ENCODE measurements around the gene STPG1.

The STPG1 gene

GRCh38 chr1:24323281-24323680 lies 90.3 kb downstream of the STPG1 start:
- no peak overlapping the region for H3K4me3 ChIP-seq (replicated peaks; ENCODE audit: low read depth, low read length)
- no peak for DNase-seq (ENCODE audit: extremely low read depth, low read depth)
- TF ChIP-seq, protein P1, sequence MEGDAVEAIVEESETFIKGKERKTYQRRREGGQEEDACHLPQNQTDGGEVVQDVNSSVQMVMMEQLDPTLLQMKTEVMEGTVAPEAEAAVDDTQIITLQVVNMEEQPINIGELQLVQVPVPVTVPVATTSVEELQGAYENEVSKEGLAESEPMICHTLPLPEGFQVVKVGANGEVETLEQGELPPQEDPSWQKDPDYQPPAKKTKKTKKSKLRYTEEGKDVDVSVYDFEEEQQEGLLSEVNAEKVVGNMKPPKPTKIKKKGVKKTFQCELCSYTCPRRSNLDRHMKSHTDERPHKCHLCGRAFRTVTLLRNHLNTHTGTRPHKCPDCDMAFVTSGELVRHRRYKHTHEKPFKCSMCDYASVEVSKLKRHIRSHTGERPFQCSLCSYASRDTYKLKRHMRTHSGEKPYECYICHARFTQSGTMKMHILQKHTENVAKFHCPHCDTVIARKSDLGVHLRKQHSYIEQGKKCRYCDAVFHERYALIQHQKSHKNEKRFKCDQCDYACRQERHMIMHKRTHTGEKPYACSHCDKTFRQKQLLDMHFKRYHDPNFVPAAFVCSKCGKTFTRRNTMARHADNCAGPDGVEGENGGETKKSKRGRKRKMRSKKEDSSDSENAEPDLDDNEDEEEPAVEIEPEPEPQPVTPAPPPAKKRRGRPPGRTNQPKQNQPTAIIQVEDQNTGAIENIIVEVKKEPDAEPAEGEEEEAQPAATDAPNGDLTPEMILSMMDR (IDR thresholded peaks at IDR 0.05; ENCODE audit: low read depth, low read length, missing control alignments) = no peak

DNA sequence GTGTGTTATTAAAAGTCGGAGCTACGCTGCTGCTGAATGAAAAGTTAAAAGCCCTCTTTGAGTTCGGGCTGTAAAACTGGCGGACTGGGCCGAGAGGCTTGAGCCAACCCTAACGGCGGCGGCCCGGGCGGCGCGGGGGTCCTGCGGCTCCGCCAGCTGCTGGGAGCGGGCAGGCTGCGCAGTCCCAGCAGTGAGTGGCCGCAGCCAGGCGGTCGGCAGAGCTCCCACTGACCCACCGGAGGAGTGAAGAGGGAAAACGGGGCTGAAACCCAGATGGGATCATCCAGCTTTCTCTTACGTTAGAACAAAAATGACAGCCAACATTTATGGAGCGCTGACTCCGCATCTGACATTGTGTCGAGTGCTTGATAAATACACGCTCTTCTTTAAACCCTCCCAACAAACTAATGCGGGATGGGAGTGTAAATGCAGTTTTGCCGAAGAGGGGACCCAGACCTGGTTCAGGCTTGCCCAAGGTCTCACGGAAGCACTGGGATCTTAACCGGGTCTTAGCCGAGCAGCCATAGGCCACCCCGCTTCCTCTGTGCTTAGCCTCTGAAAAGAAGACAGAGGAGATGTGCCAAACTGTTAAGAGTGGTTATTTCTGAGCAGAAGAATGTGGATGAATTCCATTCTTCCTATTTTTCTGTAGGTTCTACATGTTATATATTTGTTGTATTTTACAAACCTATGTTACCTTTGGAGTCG lies 91.0 kb downstream of the STPG1 start:
- peak overlapping the region; percentile 34 for H3K4me3 ChIP-seq (replicated peaks; ENCODE audit: low read depth, low read length)
- no peak for DNase-seq (ENCODE audit: extremely low read depth, low read depth)

DNA sequence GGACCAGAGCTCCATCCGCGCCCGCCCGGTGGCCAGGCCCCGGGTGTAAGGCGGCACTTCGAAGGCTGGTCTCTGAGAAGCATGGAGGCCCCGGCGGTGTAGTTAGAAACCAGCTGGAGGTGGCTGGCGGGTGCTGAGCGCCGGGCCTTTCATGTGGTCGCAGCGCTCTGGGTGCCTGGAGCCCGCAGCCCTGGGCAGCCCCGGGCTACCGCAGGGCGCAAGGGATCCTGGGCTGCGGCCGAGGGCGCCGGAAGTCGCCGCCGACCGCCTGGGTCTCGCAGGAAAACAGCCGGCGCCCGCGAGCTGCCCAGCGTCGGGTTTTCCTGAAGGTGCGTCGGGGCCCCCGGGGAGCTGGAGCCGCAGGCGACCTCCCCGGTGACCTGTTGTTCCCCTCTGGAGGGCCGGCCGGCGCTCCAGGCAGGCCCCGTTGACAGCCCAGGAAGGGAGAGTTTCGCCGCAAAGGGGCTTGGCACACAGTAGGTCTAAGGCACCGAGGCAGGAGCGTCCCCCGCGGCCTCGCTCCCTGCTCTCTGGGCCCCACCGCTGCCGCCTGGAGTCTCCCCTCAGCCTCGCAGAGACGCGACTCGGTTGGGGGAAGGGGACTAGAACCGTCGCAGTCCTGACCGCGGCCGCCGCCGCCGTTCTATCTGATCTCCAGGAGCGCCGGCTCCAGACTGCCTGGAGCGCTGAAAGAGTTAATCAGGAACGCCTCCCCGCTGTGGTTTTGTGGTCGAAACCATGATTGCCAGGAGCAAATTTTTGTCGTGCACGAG lies 91.7 kb downstream of the STPG1 start:
- TF ChIP-seq, protein P1 (IDR thresholded peaks at IDR 0.05; ENCODE audit: low read depth, low read length, missing control alignments) = no peak
- DNase-seq (ENCODE audit: extremely low read depth, low read depth) = peak; percentile 63
- peak overlapping the region; percentile 34 for H3K4me3 ChIP-seq (replicated peaks; ENCODE audit: low read depth, low read length)

More for the DNA sequence above, 91.0 kb downstream of the STPG1 start:
- TF ChIP-seq, protein P1 (IDR thresholded peaks at IDR 0.05; ENCODE audit: low read depth, low read length, missing control alignments) = no peak

DNA sequence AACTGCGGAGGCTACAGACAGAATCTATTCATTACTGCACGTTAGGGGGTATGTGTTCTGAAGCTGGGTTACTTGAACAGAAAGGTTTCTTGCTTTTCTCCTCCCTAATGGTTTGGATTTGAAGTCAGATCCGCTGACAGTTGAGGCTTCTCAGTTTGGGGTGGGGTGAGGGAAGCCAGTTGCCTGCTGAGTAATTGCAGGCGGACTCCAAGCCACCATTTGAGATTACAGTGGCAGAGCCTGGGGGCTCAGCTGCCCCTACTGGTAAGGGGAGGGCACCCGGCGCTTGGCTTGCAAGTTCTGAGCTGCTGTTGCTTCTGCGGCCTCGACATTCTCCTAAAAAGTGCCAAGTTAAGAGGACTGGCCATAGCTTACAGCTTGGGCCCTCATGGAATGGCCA lies 92.5 kb downstream of the STPG1 start:
- TF ChIP-seq, protein P1 (IDR thresholded peaks at IDR 0.05; ENCODE audit: low read depth, low read length, missing control alignments) = no peak
- H3K4me3 ChIP-seq (replicated peaks; ENCODE audit: low read depth, low read length) = no peak overlapping the region
- no peak for DNase-seq (ENCODE audit: extremely low read depth, low read depth)

GRCh38 chr1:24319962-24320361 lies 93.6 kb downstream of the STPG1 start:
- no peak for DNase-seq (ENCODE audit: extremely low read depth, low read depth)
- H3K4me3 ChIP-seq (replicated peaks; ENCODE audit: low read depth, low read length) = no peak overlapping the region
- TF ChIP-seq, protein P1 (IDR thresholded peaks at IDR 0.05; ENCODE audit: low read depth, low read length, missing control alignments) = no peak

DNA sequence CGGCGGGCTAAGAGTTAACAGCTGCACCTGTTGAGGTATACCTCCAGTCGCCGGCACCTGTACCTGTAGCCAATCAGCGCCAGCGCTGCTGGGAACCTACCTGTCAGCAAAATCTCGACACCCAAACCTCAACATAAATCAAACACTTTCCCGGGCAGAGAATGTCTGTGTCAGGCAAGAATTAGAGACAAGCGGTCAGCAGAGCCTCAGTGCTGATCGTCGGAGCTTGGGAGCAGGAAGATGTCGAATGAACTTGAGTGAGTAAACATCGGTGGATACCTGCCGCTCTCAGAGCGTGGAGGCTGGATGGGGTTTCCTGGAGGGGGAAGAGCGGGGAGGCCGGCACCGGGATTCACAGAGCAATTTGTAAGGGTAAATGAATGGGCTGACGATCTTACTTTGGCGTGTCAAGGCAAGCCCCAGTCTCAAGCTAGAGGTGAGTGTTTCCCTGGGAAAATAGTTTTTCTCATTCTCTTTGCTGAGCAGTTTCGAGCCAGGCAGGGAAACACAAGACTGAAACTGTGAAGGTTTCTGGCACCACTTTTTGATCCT lies 94.2 kb downstream of the STPG1 start, which contains the start of gene GRHL3:
Gene GRHL3 (plus strand): TSS at position 46 of the 552 bp plus-strand sequence. CDS start 195 bp downstream, at position 241.
- TF ChIP-seq, protein P1 (IDR thresholded peaks at IDR 0.05; ENCODE audit: low read depth, low read length, missing control alignments) = no peak
- DNase-seq (ENCODE audit: extremely low read depth, low read depth) = no peak
- H3K4me3 ChIP-seq (replicated peaks; ENCODE audit: low read depth, low read length) = no peak within 1 kb of the TSS
